WTC11 (cell line): Measurements from ENCODE around the gene SLC25A11. TPM values are rescaled to one million over a fixed set of nuclear protein-coding genes. Genes with fewer than 3 reads are reported as not detected.

ENCODE experiments used
- ATAC-seq: fragments of 200-7000 bp; cut with Tn5 transposase; 2 replicates; pipeline ENCODE4 v1.10.0; 2021; ENCODE audit warnings: mild to moderate bottlenecking, moderate library complexity
- CTCF ChIA-PET: fragments of 300-600 bp; sonication (Branson Sonifier 250); formaldehyde crosslinking; loops from one replicate; lab custom pipeline; 2021; ENCODE audit warnings: antibody characterized with exemption; lab: Charles Lee
- POLR2A ChIA-PET: fragments of 350-600 bp; sonication (Branson Sonifier 250); formaldehyde crosslinking; loops from one replicate; lab custom pipeline; 2021; ENCODE audit warnings: antibody characterized with exemption; lab: Charles Lee
- DNase-seq: peaks from one replicate; pipeline ENCODE4 v3.0.0; 2021; ENCODE audit warnings: low spot score
- H3K27ac Mint-ChIP-seq: 2 replicates; pipeline ENCODE4 v1.8.0; 2021; ENCODE audit warnings: mixed read lengths
- H3K27me3 Mint-ChIP-seq: 2 replicates; pipeline ENCODE4 v1.8.0; 2021; ENCODE audit warnings: low read depth, mild to moderate bottlenecking, moderate library complexity, mixed read lengths
- H3K36me3 Mint-ChIP-seq: 2 replicates; pipeline ENCODE4 v1.8.0; 2021; ENCODE audit warnings: mixed read lengths
- H3K4me1 Mint-ChIP-seq: 2 replicates; pipeline ENCODE4 v1.8.0; 2022; ENCODE audit warnings: mixed read lengths
- H3K4me3 Mint-ChIP-seq: 2 replicates; pipeline ENCODE4 v1.8.0; 2021; ENCODE audit warnings: mild to moderate bottlenecking, moderate library complexity, mixed read lengths
- H3K9me3 Mint-ChIP-seq: 2 replicates; pipeline ENCODE4 v1.8.0; 2021; ENCODE audit warnings: mixed read lengths
- ATF2 ChIP-seq: sonication (generic); formaldehyde crosslinking; IDR thresholded peaks from 2 replicates; pipeline ENCODE4 v1.8.1; 2022; ENCODE audit warnings: low read depth, missing genetic modification reagents, borderline replicate concordance
- CBFB ChIP-seq: sonication (generic); formaldehyde crosslinking; IDR thresholded peaks from 2 replicates; pipeline ENCODE4 v1.8.1; 2022; ENCODE audit warnings: mild to moderate bottlenecking, low read depth, missing genetic modification reagents
- CREB1 ChIP-seq: sonication (generic); formaldehyde crosslinking; IDR thresholded peaks from 2 replicates; pipeline ENCODE4 v1.8.0; 2023; ENCODE audit warnings: mild to moderate bottlenecking, missing genetic modification reagents
- FOXK1 ChIP-seq: sonication (generic); formaldehyde crosslinking; IDR thresholded peaks from 2 replicates; pipeline ENCODE4 v1.8.0; 2022; ENCODE audit warnings: mild to moderate bottlenecking, moderate library complexity, missing genetic modification reagents
- FOXP1 ChIP-seq: sonication (generic); formaldehyde crosslinking; IDR thresholded peaks from 2 replicates; pipeline ENCODE4 v1.8.0; 2022; ENCODE audit warnings: missing genetic modification reagents, mild to moderate bottlenecking, moderate library complexity, borderline replicate concordance
- GTF2I ChIP-seq: fragments of 250-450 bp; sonication (Bioruptor Pico); conservative IDR thresholded peaks from 2 replicates; pipeline ENCODE4 v1.4.0; 2021; ENCODE audit warnings: mild to moderate bottlenecking
- HMGA2 ChIP-seq: fragments of 250-450 bp; sonication (Bioruptor Pico); IDR thresholded peaks from 2 replicates; pipeline ENCODE4 v1.4.0; 2021; ENCODE audit warnings: mild to moderate bottlenecking, moderate library complexity
- HMGXB4 ChIP-seq: sonication (generic); formaldehyde crosslinking; IDR thresholded peaks from 2 replicates; pipeline ENCODE4 v1.8.1; 2023; ENCODE audit warnings: mild to moderate bottlenecking, moderate library complexity, missing genetic modification reagents
- JUN ChIP-seq: sonication (generic); formaldehyde crosslinking; IDR thresholded peaks from 2 replicates; pipeline ENCODE4 v1.8.0; 2023; ENCODE audit warnings: mild to moderate bottlenecking, missing genetic modification reagents
- NFYB ChIP-seq: sonication (generic); formaldehyde crosslinking; conservative IDR thresholded peaks from 2 replicates; pipeline ENCODE4 v1.8.0; 2022; ENCODE audit warnings: low read depth, missing genetic modification reagents
- NR3C1 ChIP-seq: sonication (generic); formaldehyde crosslinking; conservative IDR thresholded peaks from 2 replicates; pipeline ENCODE4 v1.8.1; 2023; ENCODE audit warnings: low read depth, mild to moderate bottlenecking, missing genetic modification reagents
- PRRX2 ChIP-seq: fragments of 250-450 bp; sonication (Bioruptor Pico); IDR thresholded peaks from 2 replicates; pipeline ENCODE4 v1.8.0; 2021; ENCODE audit warnings: mild to moderate bottlenecking
- SMAD3 ChIP-seq: sonication (generic); formaldehyde crosslinking; IDR thresholded peaks from 2 replicates; pipeline ENCODE4 v1.8.0; 2022; ENCODE audit warnings: missing genetic modification reagents, mild to moderate bottlenecking, borderline replicate concordance
- SOX15 ChIP-seq: fragments of 250-450 bp; sonication (Bioruptor Pico); IDR thresholded peaks from 2 replicates; pipeline ENCODE4 v1.9.0; 2021; ENCODE audit warnings: mild to moderate bottlenecking
- SP1 ChIP-seq: sonication (generic); formaldehyde crosslinking; conservative IDR thresholded peaks from 2 replicates; pipeline ENCODE4 v1.8.1; 2022; ENCODE audit warnings: missing genetic modification reagents
- TEAD1 ChIP-seq: sonication (generic); formaldehyde crosslinking; IDR thresholded peaks from 2 replicates; pipeline ENCODE4 v1.8.0; 2022; ENCODE audit warnings: mild to moderate bottlenecking, missing genetic modification reagents
- TEAD4 ChIP-seq: sonication (generic); formaldehyde crosslinking; IDR thresholded peaks from 2 replicates; pipeline ENCODE4 v1.8.0; 2022; ENCODE audit warnings: mild to moderate bottlenecking, missing genetic modification reagents
- USF1 ChIP-seq: sonication (generic); formaldehyde crosslinking; IDR thresholded peaks from 2 replicates; pipeline ENCODE4 v1.8.0; 2022; ENCODE audit warnings: mild to moderate bottlenecking, missing genetic modification reagents
- USF2 ChIP-seq: sonication (generic); formaldehyde crosslinking; IDR thresholded peaks from 2 replicates; pipeline ENCODE4 v1.8.1; 2023; ENCODE audit warnings: mild to moderate bottlenecking, missing genetic modification reagents, moderate library complexity
- ZMAT4 ChIP-seq: fragments of 250-450 bp; sonication (Bioruptor Pico); IDR thresholded peaks from 2 replicates; pipeline ENCODE4 v1.9.0; 2021; ENCODE audit warnings: mild to moderate bottlenecking
- ZNF138 ChIP-seq: sonication (generic); formaldehyde crosslinking; conservative IDR thresholded peaks from 2 replicates; pipeline ENCODE4 v1.8.1; 2022; ENCODE audit warnings: mild to moderate bottlenecking, moderate library complexity, missing genetic modification reagents
- ZNF219 ChIP-seq: sonication (generic); formaldehyde crosslinking; IDR thresholded peaks from 2 replicates; pipeline ENCODE4 v1.8.0; 2023; ENCODE audit warnings: missing genetic modification reagents, mild to moderate bottlenecking, borderline replicate concordance
- ZNF232 ChIP-seq: sonication (generic); formaldehyde crosslinking; IDR thresholded peaks from 2 replicates; pipeline ENCODE4 v1.8.0; 2022; ENCODE audit warnings: mild to moderate bottlenecking, missing genetic modification reagents
- ZNF281 ChIP-seq: sonication (generic); formaldehyde crosslinking; IDR thresholded peaks from 2 replicates; pipeline ENCODE4 v1.8.0; 2023; ENCODE audit warnings: mild to moderate bottlenecking, missing genetic modification reagents
- ZNF396 ChIP-seq: fragments of 250-450 bp; sonication (Bioruptor Pico); IDR thresholded peaks from 2 replicates; pipeline ENCODE4 v1.8.0; 2021; ENCODE audit warnings: mild to moderate bottlenecking, moderate library complexity, borderline replicate concordance
- ZNF425 ChIP-seq: fragments of 250-450 bp; sonication (Bioruptor Pico); conservative IDR thresholded peaks from 2 replicates; pipeline ENCODE4 v1.9.0; 2021; ENCODE audit warnings: mild to moderate bottlenecking
- total RNA-seq: library from RNA; stranded (reverse); gene quantifications from 3 replicates; pipeline ENCODE4 v1.2.3, GENCODE V29; 2021

SLC25A11 gene
- total RNA-seq, 1 experiment from 2014 or later, result 73.7 TPM

- Mint-ChIP-seq H3K9me3 (peaks cover 13% of the 10 kb centered on the region), H3K4me3 (no peak overlapping the region), H3K27ac (peak overlapping the region; percentile 80)
- CTCF ChIA-PET, result interaction anchor here (1.0 to 3.2 kb wide), 10 partner anchors 12 to 258 kb away, joined by 3 to 49 read pairs (median 10); partner anchors contain the start of genes ARRB2, CAMTA2, ENO3 and INCA1
- POLR2A ChIA-PET, result interaction anchor here (0.5 to 4.8 kb wide), 8 partner anchors 11 to 532 kb away, joined by 3 to 45 read pairs (median 8); partner anchors contain the start of genes CAMTA2, PFN1, RNF167 and SLC25A11
- DNase-seq, result peak; percentile 36
- TF ChIP-seq USF1 (CRISPR knock-in tag), result peak; percentile 71
- TF ChIP-seq SOX15 (CRISPR knock-in tag), result no peak
- TF ChIP-seq TEAD1 (CRISPR knock-in tag), result no peak
- no peak for TF ChIP-seq ZNF425 (CRISPR knock-in tag)
- TF ChIP-seq ATF2 (CRISPR knock-in tag), result no peak
- no peak for TF ChIP-seq PRRX2 (CRISPR knock-in tag)
- no peak for TF ChIP-seq SMAD3 (CRISPR knock-in tag)
- no peak for TF ChIP-seq ZNF281
- TF ChIP-seq ZNF138 (CRISPR knock-in tag), result no peak
- no peak for TF ChIP-seq ZNF219
- no peak; the same call in 1 of the 2 replicates for TF ChIP-seq FOXP1 (CRISPR knock-in tag)
- TF ChIP-seq ZNF396 (CRISPR knock-in tag), result no peak
- no peak for TF ChIP-seq JUN
- no peak for TF ChIP-seq CREB1 (CRISPR knock-in tag)
- 0 out of 2 replicates have a peak, but pooled peaks have one; percentile 26 for TF ChIP-seq NR3C1
- no peak for TF ChIP-seq NFYB (CRISPR knock-in tag)
- no peak for TF ChIP-seq TEAD4
- no peak for TF ChIP-seq ZNF232
- no peak for TF ChIP-seq HMGXB4 (CRISPR knock-in tag)
- TF ChIP-seq HMGA2, result no peak
- peak; percentile 79 for TF ChIP-seq USF2 (CRISPR knock-in tag)
- no peak for TF ChIP-seq SP1
- no peak for TF ChIP-seq ZMAT4 (CRISPR knock-in tag)
- no peak for TF ChIP-seq CBFB (CRISPR knock-in tag)
- no peak for TF ChIP-seq FOXK1 (CRISPR knock-in tag)
- no peak for TF ChIP-seq GTF2I (CRISPR knock-in tag)
- TF ChIP-seq, all 79 proteins: peak for 3
- Mint-ChIP-seq H3K4me1 (peaks cover 31% of the 10 kb centered on the region), H3K36me3 (peaks cover 20% of the 10 kb centered on the region), H3K27me3 (peaks cover 23% of the 10 kb centered on the region)
- no peak for ATAC-seq
Observed at GRCh38 chr17:4968486-4969046, 28.7 kb upstream of the SLC25A11 start.
